GM21381 (cell line): Measurements from ENCODE around the gene CFAP210.
"Not testable (repeated sequence)": the region's sequence is repeated elsewhere in the genome, so short reads cannot be mapped to it uniquely, and the experiment has no call there.

Source experiments
- ATAC-seq: cut with Tn5 transposase; IDR thresholded peaks from one replicate; pipeline ENCODE4 v1.9.1; 2021; ENCODE audit warnings: mild to moderate bottlenecking, moderate library complexity; ENCODE audit not compliant: unreplicated experiment

Gene CFAP210

GRCh38 chr2:169712791-169713227 is 18.6 kb upstream of the CFAP210 start:
- no peak for ATAC-seq

GRCh38 chr2:169711751-169712509 is 17.7 kb upstream of the CFAP210 start:
- ATAC-seq = no peak

- ATAC-seq = no peak
Observed at GRCh38 chr2:169709981-169710380, 15.8 kb upstream of the CFAP210 start.

GRCh38 chr2:169709331-169709730 is 15.1 kb upstream of the CFAP210 start:
- ATAC-seq = no peak

GRCh38 chr2:169707626-169708025 is 13.4 kb upstream of the CFAP210 start:
- ATAC-seq = no peak

- ATAC-seq = no peak
Observed at GRCh38 chr2:169705927-169706326, 11.7 kb upstream of the CFAP210 start.

- ATAC-seq = no peak
Observed at GRCh38 chr2:169704160-169704708, 10.0 kb upstream of the CFAP210 start.

GRCh38 chr2:169702996-169703395 is 8.8 kb upstream of the CFAP210 start:
- ATAC-seq = no peak

GRCh38 chr2:169699173-169699572 is 5.0 kb upstream of the CFAP210 start:
- not testable (repeated sequence) for ATAC-seq

- ATAC-seq = no peak
Observed at GRCh38 chr2:169696381-169696780, 2.2 kb upstream of the CFAP210 start.

- no peak for ATAC-seq
Observed at GRCh38 chr2:169694894-169695260, 672 bp upstream of the CFAP210 start.

GRCh38 chr2:169693360-169693759 is 845 bp downstream of the CFAP210 start:
- no peak for ATAC-seq

- ATAC-seq = no peak
Observed at GRCh38 chr2:169692718-169693117, 1.5 kb downstream of the CFAP210 start.

GRCh38 chr2:169690958-169691357 is 3.2 kb downstream of the CFAP210 start:
- ATAC-seq = no peak

GRCh38 chr2:169687943-169688342 is 6.3 kb downstream of the CFAP210 start:
- not testable (repeated sequence) for ATAC-seq

- not testable (repeated sequence) for ATAC-seq
Observed at GRCh38 chr2:169686825-169687224, 7.4 kb downstream of the CFAP210 start.

GRCh38 chr2:169684712-169685111 is 9.5 kb downstream of the CFAP210 start:
- ATAC-seq = not testable (repeated sequence)

- no peak for ATAC-seq
Observed at GRCh38 chr2:169684135-169684565, 10.1 kb downstream of the CFAP210 start.

- ATAC-seq = no peak
Observed at GRCh38 chr2:169683425-169684134, 10.6 kb downstream of the CFAP210 start.

- ATAC-seq = no peak
Observed at GRCh38 chr2:169683054-169683424, 11.2 kb downstream of the CFAP210 start.

- no peak for ATAC-seq
Observed at GRCh38 chr2:169676850-169677249, 17.4 kb downstream of the CFAP210 start.

GRCh38 chr2:169676357-169676756 is 17.8 kb downstream of the CFAP210 start:
- no peak for ATAC-seq
